ENCODE results near the gene ATRAID. TPM values are rescaled to one million over a fixed set of nuclear protein-coding genes. Genes with fewer than 3 reads are reported as not detected.

ATRAID gene
- total RNA-seq, 4 donors from 2014 or later, result 107 to 210 (median 124) TPM

DNA sequence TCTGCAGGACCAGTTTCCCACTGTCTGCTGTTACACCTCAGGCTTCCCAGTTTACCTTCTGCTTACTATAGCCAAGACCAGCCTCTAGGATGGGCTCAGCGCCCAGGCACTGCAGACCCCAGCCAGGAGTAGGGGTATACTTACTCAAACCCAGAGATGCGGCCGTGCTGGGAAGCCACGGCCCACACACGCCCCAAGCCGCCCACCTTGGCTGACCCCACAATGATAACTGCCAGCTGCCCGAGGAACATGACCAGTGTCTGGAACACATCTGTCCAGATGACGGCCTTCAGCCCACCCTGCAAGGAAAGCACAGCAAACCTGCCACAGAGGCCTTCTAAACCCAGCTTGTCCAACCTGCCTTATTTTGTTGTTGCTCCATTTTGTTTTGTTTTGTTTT is 6.6 kb upstream of the ATRAID start:
- H3K4me1 ChIP-seq, result peaks cover 0 to 1% (median 0%) of the 10 kb centered on the region in 4 donors
- TF ChIP-seq EP300 (IDR thresholded peaks at IDR 0.05), result no peak
- no peak for TF ChIP-seq POLR2A (IDR thresholded peaks at IDR 0.05)
- TF ChIP-seq, protein P1, sequence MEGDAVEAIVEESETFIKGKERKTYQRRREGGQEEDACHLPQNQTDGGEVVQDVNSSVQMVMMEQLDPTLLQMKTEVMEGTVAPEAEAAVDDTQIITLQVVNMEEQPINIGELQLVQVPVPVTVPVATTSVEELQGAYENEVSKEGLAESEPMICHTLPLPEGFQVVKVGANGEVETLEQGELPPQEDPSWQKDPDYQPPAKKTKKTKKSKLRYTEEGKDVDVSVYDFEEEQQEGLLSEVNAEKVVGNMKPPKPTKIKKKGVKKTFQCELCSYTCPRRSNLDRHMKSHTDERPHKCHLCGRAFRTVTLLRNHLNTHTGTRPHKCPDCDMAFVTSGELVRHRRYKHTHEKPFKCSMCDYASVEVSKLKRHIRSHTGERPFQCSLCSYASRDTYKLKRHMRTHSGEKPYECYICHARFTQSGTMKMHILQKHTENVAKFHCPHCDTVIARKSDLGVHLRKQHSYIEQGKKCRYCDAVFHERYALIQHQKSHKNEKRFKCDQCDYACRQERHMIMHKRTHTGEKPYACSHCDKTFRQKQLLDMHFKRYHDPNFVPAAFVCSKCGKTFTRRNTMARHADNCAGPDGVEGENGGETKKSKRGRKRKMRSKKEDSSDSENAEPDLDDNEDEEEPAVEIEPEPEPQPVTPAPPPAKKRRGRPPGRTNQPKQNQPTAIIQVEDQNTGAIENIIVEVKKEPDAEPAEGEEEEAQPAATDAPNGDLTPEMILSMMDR (IDR thresholded peaks at IDR 0.05), result no peak
- peaks cover 0 to 93% (median 5%) of the 10 kb centered on the region in 3 donors for H3K36me3 ChIP-seq
- WGBS, 2 donors, result 66 to 68% methylated on average over 8 of the region's 8 CpGs
- H3K27me3 ChIP-seq, result no peaks in the 10 kb centered on the region
- DNase-seq (ENCODE audit: low spot score in 2 of 2), result no peak
- no peak overlapping the region for H3K4me3 ChIP-seq
- no peak overlapping the region for H3K27ac ChIP-seq
- no peaks in the 10 kb centered on the region for H3K9me3 ChIP-seq

- H3K27me3 ChIP-seq, result no peaks in the 10 kb centered on the region
- no peak overlapping the region for H3K27ac ChIP-seq
- TF ChIP-seq POLR2A (IDR thresholded peaks at IDR 0.05) (no peak), EP300 (IDR thresholded peaks at IDR 0.05) (no peak)
- TF ChIP-seq, protein P1 (IDR thresholded peaks at IDR 0.05), result no peak
- WGBS, 2 donors, result 90 to 96% methylated on average over 6 of the region's 6 CpGs
- no peak overlapping the region for H3K4me3 ChIP-seq
- H3K4me1 ChIP-seq, result peaks cover 0 to 10% (median 5%) of the 10 kb centered on the region in 4 donors
- peaks cover 0 to 81% (median 5%) of the 10 kb centered on the region in 3 donors for H3K36me3 ChIP-seq
- H3K9me3 ChIP-seq, result no peaks in the 10 kb centered on the region
- no peak for DNase-seq (ENCODE audit: low spot score in 2 of 2)
Observed at GRCh38 chr2:27206346-27206745, 5.5 kb upstream of the ATRAID start.

DNA sequence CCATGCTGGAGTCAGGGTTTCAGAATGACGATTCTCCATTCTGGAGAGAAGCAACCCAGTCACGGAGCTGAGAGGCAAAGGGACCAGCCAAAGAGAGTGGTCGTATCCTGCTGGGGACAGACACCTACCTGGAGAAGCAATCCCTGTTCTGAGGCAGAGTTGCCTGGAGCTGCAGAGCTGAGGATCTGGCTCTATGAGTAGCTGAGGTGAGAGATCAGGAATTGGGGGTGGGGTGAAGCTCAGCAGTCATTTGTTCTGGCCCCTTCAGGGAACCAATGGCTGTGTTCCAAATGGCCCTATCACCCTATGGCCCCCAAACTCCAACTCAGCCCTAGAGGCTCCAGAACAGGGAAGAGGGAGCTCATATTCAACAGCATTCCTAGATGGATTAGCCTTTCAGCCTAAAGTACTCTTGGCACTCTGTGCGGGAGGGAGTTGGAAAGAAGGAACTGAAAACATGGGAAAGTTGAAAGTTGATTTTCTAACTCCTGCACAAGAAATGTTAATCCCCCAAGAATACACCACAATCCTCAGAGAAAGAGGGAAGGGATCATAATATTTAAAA is 3.3 kb upstream of the ATRAID start:
- TF ChIP-seq POLR2A (IDR thresholded peaks at IDR 0.05) (no peak), EP300 (IDR thresholded peaks at IDR 0.05) (no peak)
- TF ChIP-seq, protein P1 (IDR thresholded peaks at IDR 0.05), result no peak
- DNase-seq (ENCODE audit: low spot score in 2 of 2), result no peak

DNA sequence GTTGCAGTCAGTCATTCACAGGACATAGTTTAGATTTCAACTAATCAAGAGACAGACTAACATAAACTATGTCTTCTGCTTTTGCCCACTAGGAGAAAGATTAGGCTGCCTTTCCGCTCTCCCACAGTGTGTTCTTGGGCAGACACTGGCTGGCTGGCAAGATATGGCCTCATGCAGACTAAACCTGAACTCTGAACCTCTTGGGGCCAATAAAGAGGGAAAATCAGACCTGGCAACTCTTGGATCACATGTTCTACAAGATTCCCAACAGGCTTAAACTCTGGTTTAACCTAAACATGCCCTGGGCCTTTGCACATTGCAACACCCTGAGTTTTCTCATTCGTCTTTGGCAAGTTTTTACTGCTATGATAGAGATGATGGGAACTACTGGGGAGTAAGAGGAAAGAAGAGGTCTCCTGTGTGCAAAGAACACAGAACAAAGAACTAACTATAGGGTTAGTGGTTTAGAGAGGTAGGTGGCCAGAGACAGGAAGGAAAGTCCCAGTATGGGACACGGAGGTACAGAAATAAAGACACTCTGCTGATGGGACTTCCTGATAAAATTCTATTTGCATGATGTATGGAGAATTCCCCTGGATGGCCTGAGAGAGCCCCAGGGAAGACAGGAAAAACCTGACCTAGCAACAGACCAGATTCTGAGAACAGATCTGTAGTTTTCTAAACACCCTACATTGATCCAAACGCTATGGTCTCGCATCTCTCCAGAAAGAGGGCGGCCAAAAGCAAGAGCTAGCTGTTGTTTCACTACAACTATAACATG is 2.0 kb upstream of the ATRAID start:
- DNase-seq (ENCODE audit: low spot score in 2 of 2), result no peak
- peaks cover 0 to 51% (median 5%) of the 10 kb centered on the region in 3 donors for H3K36me3 ChIP-seq
- no peaks in the 10 kb centered on the region for H3K27me3 ChIP-seq
- WGBS, 2 donors, result 87 to 92% methylated on average over 6 of the region's 6 CpGs
- H3K27ac ChIP-seq, result no peak overlapping the region
- no peak overlapping the region for H3K4me3 ChIP-seq
- H3K9me3 ChIP-seq, result no peaks in the 10 kb centered on the region
- TF ChIP-seq POLR2A (IDR thresholded peaks at IDR 0.05), result no peak
- TF ChIP-seq EP300 (IDR thresholded peaks at IDR 0.05), result no peak
- TF ChIP-seq, protein P1 (IDR thresholded peaks at IDR 0.05), result no peak
- H3K4me1 ChIP-seq, result peaks cover 0 to 27% (median 9%) of the 10 kb centered on the region in 4 donors

More for the DNA sequence above, 3.3 kb upstream of the ATRAID start:
- Histone ChIP-seq H3K4me3 (no peak overlapping the region), H3K4me1 (peaks cover 0 to 21% (median 9%) of the 10 kb centered on the region in 4 donors), H3K36me3 (peaks cover 0 to 61% (median 5%) of the 10 kb centered on the region in 3 donors), H3K27ac (no peak overlapping the region), H3K9me3 (no peaks in the 10 kb centered on the region), H3K27me3 (no peaks in the 10 kb centered on the region)
- 83 to 86% methylated on average over 4 of the region's 4 CpGs for WGBS, 2 donors
